GM23248 (cell line): ENCODE measurements around the gene CCDC88C. TPM values are rescaled to one million over a fixed set of nuclear protein-coding genes. Genes with fewer than 3 reads are reported as not detected.

Experiments
- DNase-seq: peaks from one replicate; pipeline ENCODE4 v3.0.0-alpha.2; 2015
- H2AFZ ChIP-seq: fragments of 200-600 bp; sonication (generic); 2 replicates; pipeline ENCODE4 v1.6.1; 2016; ENCODE audit warnings: antibody characterized with exemption
- H3F3A ChIP-seq: fragments of 200-600 bp; sonication (generic); 2 replicates; pipeline ENCODE4 v1.6.1; 2016; ENCODE audit warnings: mild to moderate bottlenecking, antibody characterized with exemption, mixed run types; ENCODE audit not compliant: insufficient read depth
- H3K27ac ChIP-seq: fragments of 200-600 bp; sonication (generic); 2 replicates; pipeline ENCODE4 v1.5.1; 2016; ENCODE audit warnings: mild to moderate bottlenecking
- H3K27me3 ChIP-seq: fragments of 200-600 bp; sonication (generic); replicated peaks from 2 replicates; pipeline ENCODE4 v1.6.1; 2016; ENCODE audit warnings: mild to moderate bottlenecking; ENCODE audit not compliant: insufficient read depth
- H3K36me3 ChIP-seq: fragments of 200-600 bp; sonication (generic); 2 replicates; pipeline ENCODE4 v1.6.1; 2016; ENCODE audit warnings: low read depth, mild to moderate bottlenecking
- H3K4me1 ChIP-seq: fragments of 200-600 bp; sonication (generic); 2 replicates; pipeline ENCODE4 v1.6.1; 2016; ENCODE audit warnings: mild to moderate bottlenecking; ENCODE audit not compliant: insufficient read depth
- H3K4me2 ChIP-seq: fragments of 200-600 bp; sonication (generic); one replicate; pipeline ENCODE4 v1.6.1; 2016; ENCODE audit warnings: mild to moderate bottlenecking; ENCODE audit not compliant: unreplicated experiment
- H3K4me3 ChIP-seq: fragments of 200-600 bp; sonication (generic); 2 replicates; pipeline ENCODE4 v1.5.1; 2016; ENCODE audit warnings: mild to moderate bottlenecking
- H3K79me2 ChIP-seq: fragments of 200-600 bp; sonication (generic); 2 replicates; pipeline ENCODE4 v1.6.1; 2016; ENCODE audit warnings: mild to moderate bottlenecking; ENCODE audit not compliant: insufficient read depth
- H3K9ac ChIP-seq: fragments of 200-600 bp; sonication (generic); 2 replicates; pipeline ENCODE4 v1.6.1; 2016; ENCODE audit warnings: mild to moderate bottlenecking
- H3K9me2 ChIP-seq: fragments of 200-600 bp; sonication (generic); 2 replicates; pipeline ENCODE4 v1.6.1; 2016; ENCODE audit warnings: mixed run types, mild to moderate bottlenecking, moderate library complexity; ENCODE audit not compliant: insufficient read depth
- H3K9me3 ChIP-seq: fragments of 200-600 bp; sonication (generic); one replicate; pipeline ENCODE4 v1.6.1; 2017; ENCODE audit warnings: low read depth
- H4K20me1 ChIP-seq: fragments of 200-600 bp; sonication (generic); 2 replicates; pipeline ENCODE4 v1.6.0; 2016; ENCODE audit not compliant: insufficient read depth
- EZH2 ChIP-seq: fragments of 200-600 bp; sonication (generic); IDR thresholded peaks from 2 replicates; pipeline ENCODE4 v1.6.1; 2018; ENCODE audit warnings: antibody characterized with exemption, mild to moderate bottlenecking; ENCODE audit not compliant: insufficient read depth, poor library complexity, severe bottlenecking
- EZH2phosphoT487 ChIP-seq: fragments of 200-600 bp; sonication (generic); IDR thresholded peaks from 2 replicates; pipeline ENCODE4 v1.6.1; 2018; ENCODE audit warnings: antibody characterized with exemption, moderate library complexity, mild to moderate bottlenecking, low read depth; ENCODE audit not compliant: insufficient read depth
- WGBS, 2 experiments: methylation state at CpG; one replicate each; pipeline ENCODE4 v1.1.6; 2015 to 2017; ENCODE audit warnings: low lambda C conversion rate in 2 of 2, low coverage in 1 of 2; ENCODE audit errors: missing lambda C conversion rate in 2 of 2; 5-methylcytosine and 5-hydroxymethylcytosine counted together
- in situ Hi-C: fragments of 300-500 bp; cut with MboI; formaldehyde crosslinking; loops from 2 replicates; pipeline ENCODE4 v1.15.0; 2020
- polyA plus RNA-seq: library from polyadenylated mRNA; unstranded; fragments of >200 nt; fragmentation: Nextera tagmentation; extraction: Ambion mirVana; gene quantifications from 2 replicates; pipeline ENCODE4 v1.2.1, GENCODE V29; 2016
- total RNA-seq: library from RNA; depleted of rRNA; stranded (reverse); fragments of >200 nt; shearing (Covaris generic); gene quantifications from 2 replicates; pipeline ENCODE4 v1.2.3, GENCODE V29; 2014

Gene CCDC88C
- total and polyA plus RNA-seq, 2 experiments from 2014 or later, result not detected

DNA sequence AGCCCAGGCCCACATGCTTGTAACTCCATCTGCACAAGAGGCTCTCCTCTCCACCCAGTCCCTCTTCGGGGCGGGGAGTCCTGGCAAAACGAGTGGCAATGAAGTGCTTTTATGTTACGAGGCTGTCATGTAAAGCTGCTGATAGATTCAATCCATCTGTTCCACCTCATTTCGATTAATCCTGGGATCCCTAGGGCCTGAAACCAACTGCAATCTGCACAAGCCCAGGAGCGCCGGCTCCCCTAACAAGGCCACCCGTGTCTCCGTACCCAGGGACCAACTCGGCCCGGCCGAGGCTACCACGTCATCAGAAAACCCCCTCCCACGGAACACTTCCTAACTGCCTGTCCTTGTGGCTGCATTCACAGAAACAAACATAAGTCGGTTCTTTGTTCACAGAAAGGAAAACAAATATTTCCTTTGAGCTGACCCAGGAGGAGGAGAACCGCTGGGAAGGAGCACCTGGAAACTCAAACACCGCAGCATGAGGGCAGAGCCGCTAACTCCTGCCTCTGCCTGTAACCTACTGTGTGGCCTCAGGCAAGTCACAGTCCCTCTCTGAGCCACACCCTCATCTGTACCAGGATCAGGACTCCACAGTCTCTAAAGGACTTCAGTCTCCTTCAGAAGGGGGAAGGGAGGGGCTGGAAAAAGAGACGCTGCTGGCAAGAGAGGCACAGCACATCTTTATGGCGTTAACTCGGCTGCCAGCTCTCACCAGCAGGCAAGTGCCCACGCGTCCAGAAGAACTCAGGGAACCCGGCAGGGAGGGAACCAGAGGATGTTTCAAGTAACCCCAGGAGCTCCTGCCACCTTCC lies 47.8 kb downstream of the CCDC88C start:
- Histone ChIP-seq H2AFZ (peak overlapping the region; percentile 47), H4K20me1 (no peaks in the 10 kb centered on the region), H3K79me2 (no peaks in the 10 kb centered on the region), H3K4me3 (no peak overlapping the region), H3K36me3 (no peaks in the 10 kb centered on the region), H3K9me2 (no peaks in the 10 kb centered on the region), H3F3A (no peaks in the 10 kb centered on the region), H3K27me3 (peaks cover 46% of the 10 kb centered on the region), H3K27ac (no peak overlapping the region), H3K9me3 (no peaks in the 10 kb centered on the region), H3K4me1 (no peaks in the 10 kb centered on the region), H3K9ac (no peak overlapping the region), H3K4me2 (no peak overlapping the region)
- TF ChIP-seq EZH2, result no peak
- no peak for TF ChIP-seq EZH2phosphoT487
- in situ Hi-C loops, result no loop called here
- WGBS, 2 experiments, result 3% methylated on average over 24 of the region's 24 CpGs
- peak; percentile 39 for DNase-seq

DNA sequence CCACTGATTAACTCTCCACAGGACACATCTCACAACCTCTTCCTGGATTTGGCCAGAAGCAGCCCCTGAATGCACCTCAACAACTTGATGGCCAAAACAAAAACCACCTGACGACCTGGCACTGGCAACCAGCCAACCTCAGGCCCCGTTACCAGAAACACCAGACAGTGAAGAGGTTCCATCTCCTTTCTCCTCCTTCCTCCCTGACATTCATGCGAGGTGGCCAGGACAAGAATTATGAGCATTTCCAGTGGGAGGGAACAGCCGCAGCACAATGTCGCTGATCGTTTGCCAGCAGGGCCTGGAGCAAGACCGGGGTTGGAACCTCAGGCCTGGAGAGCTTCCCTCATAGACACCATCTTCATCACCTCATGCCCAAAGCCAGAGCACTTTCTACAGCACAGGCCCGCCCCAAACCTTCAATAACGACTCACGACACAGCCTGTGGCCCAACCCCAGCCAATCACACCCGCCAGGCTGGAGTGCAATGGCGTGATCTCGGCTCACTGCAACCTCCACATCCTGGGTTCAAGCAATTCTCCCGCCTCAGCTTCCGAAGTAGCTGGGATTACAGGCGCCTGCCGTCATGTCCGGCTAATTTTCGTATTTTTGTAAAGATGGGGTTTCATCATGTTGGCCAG lies 48.7 kb downstream of the CCDC88C start:
- no peak overlapping the region for H3K4me3 ChIP-seq
- WGBS, 2 experiments, result 83 to 91% methylated on average over 19 of the region's 19 CpGs
- H3K27ac ChIP-seq, result no peak overlapping the region
- no peak for DNase-seq
- no peaks in the 10 kb centered on the region for H3K4me1 ChIP-seq
- in situ Hi-C loops, result no loop called here
- no peak overlapping the region for H3K9ac ChIP-seq
- no peaks in the 10 kb centered on the region for H3K36me3 ChIP-seq
- no peaks in the 10 kb centered on the region for H3F3A ChIP-seq
- no peak overlapping the region for H2AFZ ChIP-seq
- no peaks in the 10 kb centered on the region for H3K9me3 ChIP-seq
- H4K20me1 ChIP-seq, result no peaks in the 10 kb centered on the region
- H3K9me2 ChIP-seq, result no peaks in the 10 kb centered on the region
- no peaks in the 10 kb centered on the region for H3K79me2 ChIP-seq
- no peak for TF ChIP-seq EZH2phosphoT487
- no peak for TF ChIP-seq EZH2
- H3K27me3 ChIP-seq, result peaks cover 36% of the 10 kb centered on the region
- no peak overlapping the region for H3K4me2 ChIP-seq

DNA sequence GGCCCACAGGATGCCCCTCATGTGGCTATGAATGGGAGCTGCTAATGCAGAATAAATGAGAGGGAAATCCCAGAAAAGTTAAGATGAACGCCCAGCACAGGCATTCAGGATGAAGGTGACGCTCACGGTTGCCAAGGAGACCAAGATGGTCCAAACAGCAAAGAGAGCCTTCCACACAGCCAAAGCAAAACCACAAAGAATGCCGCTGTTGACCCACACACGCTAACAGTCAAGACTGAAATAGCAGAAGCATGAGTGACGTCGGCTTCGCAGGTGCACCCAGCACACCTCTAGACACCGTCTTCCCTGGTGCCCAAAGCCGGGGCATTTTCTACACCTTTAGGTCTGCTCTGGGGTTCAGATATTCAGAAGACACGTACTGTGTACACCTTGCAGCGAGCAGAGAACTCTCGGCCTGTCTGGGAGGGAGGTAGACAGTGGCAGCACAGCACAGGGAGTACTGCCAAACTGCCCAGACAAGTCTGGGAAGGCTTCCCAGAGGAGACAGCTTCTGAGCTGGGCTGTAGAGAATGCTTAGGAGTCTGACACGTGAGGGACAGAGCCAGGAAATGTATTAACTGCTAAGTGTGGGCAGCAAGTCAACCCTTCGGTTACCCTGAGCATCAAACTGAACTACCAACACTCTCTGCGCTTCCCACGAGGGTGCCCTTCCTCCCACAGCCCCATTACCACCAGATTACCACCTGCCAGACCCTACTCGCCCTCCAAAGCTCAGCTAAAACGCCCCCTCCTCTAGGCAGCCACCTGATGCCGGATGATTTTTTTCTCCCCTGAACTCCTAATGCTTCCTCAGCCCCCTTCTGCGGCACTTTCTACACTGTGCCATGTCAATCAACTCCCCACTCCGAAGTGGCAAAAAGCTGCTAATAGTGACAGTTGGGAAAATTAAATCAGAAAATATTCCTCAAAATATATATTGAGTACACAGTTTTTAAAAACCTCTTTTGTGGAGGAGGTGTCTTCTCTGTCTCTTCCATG lies 50.1 kb downstream of the CCDC88C start:
- Histone ChIP-seq H3K4me3 (no peak overlapping the region), H3K27me3 (peaks cover 28% of the 10 kb centered on the region), H3F3A (no peaks in the 10 kb centered on the region), H4K20me1 (no peaks in the 10 kb centered on the region), H3K9me2 (no peaks in the 10 kb centered on the region), H2AFZ (no peak overlapping the region), H3K9ac (no peak overlapping the region), H3K36me3 (no peaks in the 10 kb centered on the region), H3K27ac (no peak overlapping the region), H3K4me2 (no peak overlapping the region), H3K4me1 (no peaks in the 10 kb centered on the region), H3K79me2 (no peaks in the 10 kb centered on the region), H3K9me3 (no peaks in the 10 kb centered on the region)
- DNase-seq, result no peak
- WGBS, 2 experiments, result 84 to 85% methylated on average over 21 to 22 of the region's 22 CpGs
- in situ Hi-C loops, result no loop called here
- TF ChIP-seq EZH2phosphoT487 (no peak), EZH2 (no peak)

DNA sequence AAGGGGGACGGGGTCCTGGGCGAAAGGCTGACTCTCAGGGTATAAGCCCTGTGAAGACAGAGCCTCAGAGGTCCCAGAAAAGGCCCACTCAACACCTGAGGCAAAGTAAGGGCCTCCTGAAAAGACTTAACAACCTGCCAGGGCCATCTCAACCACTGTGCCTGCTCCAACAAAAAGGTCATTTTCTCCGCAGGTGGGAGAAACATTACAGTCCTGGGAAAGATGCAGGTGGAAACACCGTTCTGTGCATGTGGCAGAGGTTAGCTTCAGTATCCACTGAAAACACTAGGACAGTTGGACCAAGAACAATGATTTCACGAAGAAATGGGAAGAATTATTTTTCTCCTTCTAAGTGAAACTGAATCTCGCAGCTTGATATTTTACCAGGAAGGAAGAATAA lies 50.9 kb downstream of the CCDC88C start:
- Histone ChIP-seq H3K27me3 (peaks cover 28% of the 10 kb centered on the region), H3K4me3 (no peak overlapping the region), H3K9me3 (no peaks in the 10 kb centered on the region), H3K27ac (no peak overlapping the region), H3K4me2 (no peak overlapping the region), H2AFZ (no peak overlapping the region), H3K79me2 (no peaks in the 10 kb centered on the region), H3K36me3 (no peaks in the 10 kb centered on the region), H3F3A (no peaks in the 10 kb centered on the region), H4K20me1 (no peaks in the 10 kb centered on the region), H3K9me2 (no peaks in the 10 kb centered on the region), H3K9ac (no peak overlapping the region), H3K4me1 (no peaks in the 10 kb centered on the region)
- no peak for DNase-seq
- 73 to 75% methylated on average over 6 of the region's 6 CpGs for WGBS, 2 experiments
- in situ Hi-C loops, result no loop called here
- TF ChIP-seq EZH2, result no peak
- no peak for TF ChIP-seq EZH2phosphoT487
